K562 (cell line): ENCODE measurements around the gene RBPJ. TPM values are rescaled to one million over a fixed set of nuclear protein-coding genes. Genes with fewer than 3 reads are reported as not detected.
A peak's percentile ranks its signal among the peaks of the same experiment; 100 is the strongest.

ENCODE experiments used
- ATAC-seq: fragments of 200-7000 bp; cut with Tn5 transposase; 3 replicates; pipeline ENCODE4 v1.9.1; 2020; ENCODE audit warnings: moderate library complexity
- BruUV-seq: library from RNA; stranded (reverse); fragments of 400-500 nt; replicated peaks from 2 replicates; lab custom pipeline; 2021; lab: Mats Ljungman, UMichigan
- CTCF ChIA-PET: fragments of 300-600 bp; formaldehyde crosslinking; extraction: SDS; loops from one replicate; lab custom pipeline; 2021; ENCODE audit warnings: low intra/inter-chr PET ratio; lab: Yijun Ruan, JAX
- POLR2A ChIA-PET: fragments of 300-600, 350-650 bp; sonication (Branson Sonifier 250); formaldehyde crosslinking; extraction: SDS; loops from one replicate; lab custom pipeline; 2021; ENCODE audit warnings: antibody characterized with exemption, inconsistent platforms; lab: Yijun Ruan, JAX
- DNase-seq, 4 experiments: peaks; one replicate each; pipeline versions ENCODE4 v3.0.0 to v3.0.0-alpha.2; 2011 to 2018; ENCODE audit warnings: low spot score in 3 of 4, mixed read lengths in 3 of 4; ENCODE audit errors: extremely low read depth in 1 of 4
- FAIRE-seq: peaks from 2 replicates; lab custom pipeline; 2011; peaks lifted over from hg19 to GRCh38; lab: Jason Lieb, UNC
- H2AFZ ChIP-seq: 2 replicates; pipeline ENCODE4 v1.6.0; 2011; ENCODE audit warnings: low read depth, low read length, control low read depth, inconsistent platforms
- H3K27ac ChIP-seq: fragments of 200-600 bp; 3 replicates; pipeline ENCODE4 v1.8.0; 2011; ENCODE audit warnings: low read depth, mild to moderate bottlenecking, control low read depth, inconsistent platforms, low read length, moderate library complexity, mixed read lengths; ENCODE audit errors: extremely low read depth
- H3K27me3 ChIP-seq, 2 experiments: fragments of 300-600 bp in 1 of 2; 2 replicates in 1 of 2; 3 replicates in 1 of 2; pipeline versions ENCODE4 v1.6.0 to v1.8.0; 2011; ENCODE audit warnings: inconsistent platforms in 2 of 2, low read length in 2 of 2, mild to moderate bottlenecking in 1 of 2, mixed read lengths in 1 of 2, moderate library complexity in 1 of 2; ENCODE audit not compliant: control insufficient read depth in 2 of 2, insufficient read depth in 2 of 2
- H3K36me3 ChIP-seq: fragments of 300-600 bp; 3 replicates; pipeline ENCODE4 v1.8.0; 2011; ENCODE audit warnings: mild to moderate bottlenecking, low read length, inconsistent platforms; ENCODE audit not compliant: control insufficient read depth, insufficient read depth
- H3K4me1 ChIP-seq, 2 experiments: fragments of 200-600 bp in 1 of 2; replicated peaks in 1 of 2; 2 replicates in 1 of 2; 3 replicates in 1 of 2; pipeline versions ENCODE4 v1.5.1 to v1.8.0; 2011; ENCODE audit warnings: inconsistent platforms in 2 of 2, low read length in 2 of 2, mild to moderate bottlenecking in 1 of 2, mixed read lengths in 1 of 2, moderate library complexity in 1 of 2; ENCODE audit not compliant: control insufficient read depth in 2 of 2, insufficient read depth in 2 of 2
- H3K4me2 ChIP-seq: 2 replicates; pipeline ENCODE4 v1.6.1; 2011; ENCODE audit warnings: low read length, control low read depth, inconsistent platforms, mixed read lengths; ENCODE audit not compliant: insufficient read depth
- H3K4me3 ChIP-seq: fragments of 200-600 bp; sonication (generic), shearing (Covaris generic); 2 replicates; pipeline ENCODE4 v1.5.1; 2016; ENCODE audit warnings: control low read depth, inconsistent platforms
- H3K79me2 ChIP-seq: fragments of 200-600 bp; 3 replicates; pipeline ENCODE4 v1.8.0; 2011; ENCODE audit warnings: low read length, inconsistent platforms; ENCODE audit not compliant: control insufficient read depth, insufficient read depth
- H3K9ac ChIP-seq, 2 experiments: 2 replicates each; pipeline versions ENCODE4 v1.6.0 to v1.6.1; 2011; ENCODE audit warnings: low read depth in 2 of 2, low read length in 2 of 2, control low read depth in 1 of 2, inconsistent platforms in 1 of 2, mild to moderate bottlenecking in 1 of 2, mixed read lengths in 1 of 2; ENCODE audit not compliant: insufficient read depth in 1 of 2
- H3K9me1 ChIP-seq: one replicate; pipeline ENCODE4 v1.6.0; 2011; ENCODE audit warnings: inconsistent platforms, mild to moderate bottlenecking, low read length, moderate library complexity; ENCODE audit not compliant: control insufficient read depth, insufficient read depth
- H3K9me3 ChIP-seq: replicated peaks from 2 replicates; pipeline ENCODE4 v1.5.1; 2011; ENCODE audit warnings: low read depth, low read length, inconsistent platforms; ENCODE audit not compliant: control insufficient read depth, insufficient read depth
- H4K20me1 ChIP-seq: replicated peaks from 2 replicates; pipeline ENCODE4 v1.6.1; 2011; ENCODE audit warnings: low read length, inconsistent platforms, mixed read lengths; ENCODE audit not compliant: control insufficient read depth, insufficient read depth
- E2F1 ChIP-seq: sonication (generic); formaldehyde crosslinking; IDR thresholded peaks from 2 replicates; pipeline ENCODE4 v1.8.1; 2023; ENCODE audit warnings: mild to moderate bottlenecking, missing genetic modification reagents, moderate library complexity
- E2F4 ChIP-seq: sonication (generic); formaldehyde crosslinking; IDR thresholded peaks from 2 replicates; pipeline ENCODE4 v1.8.0; 2022; ENCODE audit warnings: mild to moderate bottlenecking, low read depth, missing genetic modification reagents
- FOXK1 ChIP-seq: sonication (generic); formaldehyde crosslinking; IDR thresholded peaks from 2 replicates; pipeline ENCODE4 v1.8.0; 2022; ENCODE audit warnings: missing genetic modification reagents, mild to moderate bottlenecking, borderline replicate concordance
- SRSF1 ChIP-seq: fragments of 200-400 bp; formaldehyde crosslinking; IDR thresholded peaks from 2 replicates; pipeline ENCODE4 v1.6.1; 2017; ENCODE audit warnings: mild to moderate bottlenecking, low read depth, low read length, moderate library complexity
- ZNF146 ChIP-seq: IDR thresholded peaks from one replicate; pipeline ENCODE4 v1.6.1; 2018; ENCODE audit warnings: missing compliant biosample characterization; ENCODE audit not compliant: unreplicated experiment
- ZNF407 ChIP-seq: fragments of 450-650 bp; IDR thresholded peaks from 2 replicates; pipeline ENCODE4 v1.6.1; 2016; ENCODE audit warnings: low read depth
- ZNF449 ChIP-seq: fragments of 250-450 bp; sonication (Bioruptor Pico); IDR thresholded peaks from 2 replicates; pipeline ENCODE4 v1.8.0; 2022; ENCODE audit warnings: moderate library complexity, mild to moderate bottlenecking, inconsistent platforms
- WGBS: fragments of 100-300 bp; shearing (Covaris generic); methylation state at CpG from one replicate; pipeline ENCODE4 v1.1.6; 2016; ENCODE audit warnings: low coverage, mixed read lengths; ENCODE audit not compliant: insufficient coverage; ENCODE audit errors: missing lambda C conversion rate; 5-methylcytosine and 5-hydroxymethylcytosine counted together
- in situ Hi-C: fragments of 300-500 bp; cut with MboI; formaldehyde crosslinking; loops from 4 replicates; pipeline ENCODE4 v1.15.0; 2018; ENCODE audit warnings: inconsistent platforms, mixed read lengths
- intact Hi-C: fragments of 100-400 bp; cut with micrococcal nuclease; formaldehyde crosslinking; loops from 2 replicates; pipeline ENCODE4 v1.14.2; 2022
- polyA plus RNA-seq, 8 experiments: library from polyadenylated mRNA; depleted of rRNA in 4 of 8; stranded (reverse) in 5 of 8; unstranded in 3 of 8; fragments of >200 nt; fragmentation: Nextera tagmentation in 2 of 8; fragmentation: Illumina TruSeq in 1 of 8; extraction: Ambion mirVana in 2 of 8; extraction: Trizol in 1 of 8; gene quantifications; 2 replicates each; pipeline versions ENCODE4 v1.2.1 to v1.2.3, GENCODE V29; 2011 to 2014; ENCODE audit warnings: inconsistent platforms in 1 of 8, missing spikeins in 1 of 8
- total RNA-seq, 7 experiments: library from RNA; depleted of rRNA in 6 of 7; stranded (reverse); fragments of >200 nt in 6 of 7; fragmentation: Illumina TruSeq in 2 of 7; extraction: Trizol in 2 of 7; gene quantifications; 2 replicates each; pipeline versions ENCODE4 v1.2.1 to v1.2.3, GENCODE V29; 2011 to 2021; ENCODE audit warnings: low replicate concordance in 1 of 7

Gene RBPJ
- total and polyA plus RNA-seq, 9 of the 15 experiments (the other 6 are each of a cell fraction or from before 2014, with no cell fraction given) = 17.2 to 49.4 (median 33.8) TPM

GRCh38 chr4:26343038-26343398 is 22.2 kb downstream of the RBPJ start (continued):
- TF ChIP-seq ZNF449 (no peak), E2F4 (CRISPR knock-in tag) (no peak), SRSF1 (no peak)

- in situ Hi-C loops = no loop called here
- DNase-seq = no peak
- H3K27ac ChIP-seq = no peak overlapping the region
- H3K79me2 ChIP-seq = peaks cover 73% of the 10 kb centered on the region
- H3K9ac ChIP-seq = no peak overlapping the region
- FAIRE-seq = no peak
- no peaks in the 10 kb centered on the region for H3K27me3 ChIP-seq
- peak overlapping the region; percentile 7; the same call in 1 of the 2 replicates for H3K4me2 ChIP-seq
- no peak overlapping the region for H3K4me3 ChIP-seq
- H2AFZ ChIP-seq = no peak overlapping the region
- H3K9me1 ChIP-seq = no peaks in the 10 kb centered on the region
- BruUV-seq = no TSS peak
- H3K9me3 ChIP-seq = no peaks in the 10 kb centered on the region
- no peak for ATAC-seq
- H4K20me1 ChIP-seq = peaks cover 35% of the 10 kb centered on the region; the same call in 1 of the 2 replicates
- 66% methylated on average over 4 of the region's 4 CpGs for WGBS
- ChIA-PET POLR2A (interaction anchor here (0.6 to 1.2 kb wide), 2 partner anchors 11 to 13 kb away, joined by 3 to 6 read pairs; no protein-coding TSS in a partner anchor), CTCF (no interaction called here)
- no peaks in the 10 kb centered on the region for H3K36me3 ChIP-seq
- intact Hi-C loops = no loop called here
- peaks cover 5 to 14% of the 10 kb centered on the region in 2 experiments; a peak in 4 of 5 replicates for H3K4me1 ChIP-seq
- no peak for TF ChIP-seq FOXK1 (CRISPR knock-in tag)
- no peak for TF ChIP-seq ZNF146
- no peak for TF ChIP-seq ZNF407
- no peak for TF ChIP-seq E2F1 (CRISPR knock-in tag)
Observed at GRCh38 chr4:26344901-26345564, 24.2 kb downstream of the RBPJ start.
